Measurements from ENCODE around the gene GCN1.

- TF ChIP-seq, protein P1, sequence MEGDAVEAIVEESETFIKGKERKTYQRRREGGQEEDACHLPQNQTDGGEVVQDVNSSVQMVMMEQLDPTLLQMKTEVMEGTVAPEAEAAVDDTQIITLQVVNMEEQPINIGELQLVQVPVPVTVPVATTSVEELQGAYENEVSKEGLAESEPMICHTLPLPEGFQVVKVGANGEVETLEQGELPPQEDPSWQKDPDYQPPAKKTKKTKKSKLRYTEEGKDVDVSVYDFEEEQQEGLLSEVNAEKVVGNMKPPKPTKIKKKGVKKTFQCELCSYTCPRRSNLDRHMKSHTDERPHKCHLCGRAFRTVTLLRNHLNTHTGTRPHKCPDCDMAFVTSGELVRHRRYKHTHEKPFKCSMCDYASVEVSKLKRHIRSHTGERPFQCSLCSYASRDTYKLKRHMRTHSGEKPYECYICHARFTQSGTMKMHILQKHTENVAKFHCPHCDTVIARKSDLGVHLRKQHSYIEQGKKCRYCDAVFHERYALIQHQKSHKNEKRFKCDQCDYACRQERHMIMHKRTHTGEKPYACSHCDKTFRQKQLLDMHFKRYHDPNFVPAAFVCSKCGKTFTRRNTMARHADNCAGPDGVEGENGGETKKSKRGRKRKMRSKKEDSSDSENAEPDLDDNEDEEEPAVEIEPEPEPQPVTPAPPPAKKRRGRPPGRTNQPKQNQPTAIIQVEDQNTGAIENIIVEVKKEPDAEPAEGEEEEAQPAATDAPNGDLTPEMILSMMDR (IDR thresholded peaks at IDR 0.05; ENCODE audit: insufficient read depth, low read length), result no peak
- no peak for TF ChIP-seq POLR2AphosphoS5 (IDR thresholded peaks at IDR 0.05; ENCODE audit: low read depth)
- TF ChIP-seq, protein P2, sequence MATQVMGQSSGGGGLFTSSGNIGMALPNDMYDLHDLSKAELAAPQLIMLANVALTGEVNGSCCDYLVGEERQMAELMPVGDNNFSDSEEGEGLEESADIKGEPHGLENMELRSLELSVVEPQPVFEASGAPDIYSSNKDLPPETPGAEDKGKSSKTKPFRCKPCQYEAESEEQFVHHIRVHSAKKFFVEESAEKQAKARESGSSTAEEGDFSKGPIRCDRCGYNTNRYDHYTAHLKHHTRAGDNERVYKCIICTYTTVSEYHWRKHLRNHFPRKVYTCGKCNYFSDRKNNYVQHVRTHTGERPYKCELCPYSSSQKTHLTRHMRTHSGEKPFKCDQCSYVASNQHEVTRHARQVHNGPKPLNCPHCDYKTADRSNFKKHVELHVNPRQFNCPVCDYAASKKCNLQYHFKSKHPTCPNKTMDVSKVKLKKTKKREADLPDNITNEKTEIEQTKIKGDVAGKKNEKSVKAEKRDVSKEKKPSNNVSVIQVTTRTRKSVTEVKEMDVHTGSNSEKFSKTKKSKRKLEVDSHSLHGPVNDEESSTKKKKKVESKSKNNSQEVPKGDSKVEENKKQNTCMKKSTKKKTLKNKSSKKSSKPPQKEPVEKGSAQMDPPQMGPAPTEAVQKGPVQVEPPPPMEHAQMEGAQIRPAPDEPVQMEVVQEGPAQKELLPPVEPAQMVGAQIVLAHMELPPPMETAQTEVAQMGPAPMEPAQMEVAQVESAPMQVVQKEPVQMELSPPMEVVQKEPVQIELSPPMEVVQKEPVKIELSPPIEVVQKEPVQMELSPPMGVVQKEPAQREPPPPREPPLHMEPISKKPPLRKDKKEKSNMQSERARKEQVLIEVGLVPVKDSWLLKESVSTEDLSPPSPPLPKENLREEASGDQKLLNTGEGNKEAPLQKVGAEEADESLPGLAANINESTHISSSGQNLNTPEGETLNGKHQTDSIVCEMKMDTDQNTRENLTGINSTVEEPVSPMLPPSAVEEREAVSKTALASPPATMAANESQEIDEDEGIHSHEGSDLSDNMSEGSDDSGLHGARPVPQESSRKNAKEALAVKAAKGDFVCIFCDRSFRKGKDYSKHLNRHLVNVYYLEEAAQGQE (IDR thresholded peaks at IDR 0.05; ENCODE audit: insufficient replicate concordance, low read depth), result no peak
Measured at GRCh38 chr12:120098756-120099470, 95.6 kb downstream of the GCN1 start.

Data from HL-60 (cell line).